GM23338 (cell line): ENCODE measurements around the gene ANKH. TPM values are rescaled to one million over a fixed set of nuclear protein-coding genes. Genes with fewer than 3 reads are reported as not detected.

ENCODE experiments used
- ATAC-seq: fragments of 200-7000 bp; cut with Tn5 transposase; 3 replicates; pipeline ENCODE4 v1.9.1; 2020
- DNase-seq: peaks from one replicate; pipeline ENCODE4 v3.0.0-alpha.2; 2015; ENCODE audit warnings: low spot score
- H2AFZ ChIP-seq: fragments of 200-600 bp; sonication (generic); 2 replicates; pipeline ENCODE4 v1.8.0; 2016; ENCODE audit warnings: antibody characterized with exemption, mild to moderate bottlenecking, moderate library complexity
- H3F3A ChIP-seq: fragments of 200-600 bp; sonication (generic); replicated peaks from 2 replicates; pipeline ENCODE4 v1.8.0; 2017; ENCODE audit warnings: antibody characterized with exemption, mixed run types, low read depth
- H3K27ac ChIP-seq: fragments of 200-600 bp; sonication (generic); 2 replicates; pipeline ENCODE4 v1.6.1; 2016; ENCODE audit warnings: low read depth
- H3K27me3 ChIP-seq: fragments of 200-600 bp; sonication (generic); 2 replicates; pipeline ENCODE4 v1.8.0; 2016; ENCODE audit warnings: mild to moderate bottlenecking, mixed run types, moderate library complexity; ENCODE audit not compliant: insufficient read depth
- H3K36me3 ChIP-seq: fragments of 200-600 bp; sonication (generic); 2 replicates; pipeline ENCODE4 v1.8.0; 2016; ENCODE audit warnings: mild to moderate bottlenecking; ENCODE audit not compliant: insufficient read depth
- H3K4me1 ChIP-seq: fragments of 200-600 bp; sonication (generic); 2 replicates; pipeline ENCODE4 v1.8.0; 2016; ENCODE audit warnings: mild to moderate bottlenecking, moderate library complexity; ENCODE audit not compliant: insufficient read depth
- H3K4me2 ChIP-seq: fragments of 200-600 bp; sonication (generic); 2 replicates; pipeline ENCODE4 v1.7.1; 2017; ENCODE audit warnings: mixed run types
- H3K4me3 ChIP-seq: fragments of 200-600 bp; sonication (generic); 2 replicates; pipeline ENCODE4 v1.6.1; 2016; ENCODE audit warnings: mixed run types
- H3K79me2 ChIP-seq: fragments of 200-600 bp; sonication (generic); replicated peaks from 2 replicates; pipeline ENCODE4 v1.8.0; 2017; ENCODE audit warnings: mild to moderate bottlenecking; ENCODE audit not compliant: insufficient read depth
- H3K9me2 ChIP-seq: fragments of 200-600 bp; sonication (generic); 2 replicates; pipeline ENCODE4 v1.8.0; 2017; ENCODE audit not compliant: insufficient read depth
- H4K20me1 ChIP-seq: fragments of 200-600 bp; sonication (generic); replicated peaks from 2 replicates; pipeline ENCODE4 v1.8.0; 2017; ENCODE audit warnings: mild to moderate bottlenecking; ENCODE audit not compliant: insufficient read depth
- H3K27ac Mint-ChIP-seq: 2 replicates; pipeline ENCODE4 v1.8.0; 2020; ENCODE audit warnings: inconsistent platforms, mild to moderate bottlenecking, moderate library complexity, mixed read lengths
- H3K27me3 Mint-ChIP-seq: 3 replicates; pipeline ENCODE4 v1.8.0; 2022; ENCODE audit warnings: low read depth, mild to moderate bottlenecking, moderate library complexity, mixed read lengths, inconsistent platforms; ENCODE audit not compliant: insufficient read depth, poor library complexity
- H3K36me3 Mint-ChIP-seq: 3 replicates; pipeline ENCODE4 v1.8.0; 2021; ENCODE audit warnings: low read depth, mild to moderate bottlenecking, inconsistent platforms, moderate library complexity, mixed read lengths
- H3K4me1 Mint-ChIP-seq: 3 replicates; pipeline ENCODE4 v1.8.0; 2020; ENCODE audit warnings: mild to moderate bottlenecking, inconsistent platforms, mixed read lengths
- H3K4me3 Mint-ChIP-seq: 3 replicates; pipeline ENCODE4 v1.8.0; 2021; ENCODE audit warnings: moderate library complexity, mild to moderate bottlenecking, inconsistent platforms, mixed read lengths
- H3K9me3 Mint-ChIP-seq: 3 replicates; pipeline ENCODE4 v1.8.0; 2020; ENCODE audit warnings: moderate library complexity, mild to moderate bottlenecking, inconsistent platforms, mixed read lengths
- CREB1 ChIP-seq: fragments of 250-450 bp; sonication (Bioruptor Pico); IDR thresholded peaks from 2 replicates; pipeline ENCODE4 v1.5.0; 2020; ENCODE audit warnings: low read depth, mild to moderate bottlenecking, moderate library complexity
- ETS1 ChIP-seq: IDR thresholded peaks from 2 replicates; pipeline ENCODE4 v1.6.1; 2016; ENCODE audit warnings: antibody characterized with exemption
- EZH2 ChIP-seq: fragments of 200-600 bp; sonication (generic); IDR thresholded peaks from one replicate; pipeline ENCODE4 v1.8.0; 2017; ENCODE audit warnings: antibody characterized with exemption, mild to moderate bottlenecking, low read depth; ENCODE audit not compliant: unreplicated experiment
- EZH2phosphoT487 ChIP-seq: fragments of 200-600 bp; sonication (generic); IDR thresholded peaks from one replicate; pipeline ENCODE4 v1.8.1; 2018; ENCODE audit warnings: antibody characterized with exemption; ENCODE audit not compliant: unreplicated experiment
- JUNB ChIP-seq: IDR thresholded peaks from one replicate; pipeline ENCODE4 v1.6.1; 2016; ENCODE audit warnings: antibody characterized with exemption; ENCODE audit not compliant: unreplicated experiment
- NANOG ChIP-seq: IDR thresholded peaks from 2 replicates; pipeline ENCODE4 v1.6.1; 2016; ENCODE audit warnings: antibody characterized with exemption, borderline replicate concordance
- REST ChIP-seq: IDR thresholded peaks from one replicate; pipeline ENCODE4 v1.6.1; 2018; ENCODE audit warnings: antibody characterized with exemption; ENCODE audit not compliant: unreplicated experiment
- STAT1 ChIP-seq: IDR thresholded peaks from one replicate; pipeline ENCODE4 v1.6.1; 2016; ENCODE audit warnings: antibody characterized with exemption; ENCODE audit not compliant: unreplicated experiment
- ZNF114 ChIP-seq: fragments of 250-450 bp; sonication (Bioruptor Pico); IDR thresholded peaks from 2 replicates; pipeline ENCODE4 v1.5.0; 2020; ENCODE audit warnings: mild to moderate bottlenecking, moderate library complexity
- ZNF331 ChIP-seq: fragments of 250-450 bp; sonication (Bioruptor Pico); IDR thresholded peaks from 2 replicates; pipeline ENCODE4 v1.5.0; 2020; ENCODE audit warnings: low read depth, mild to moderate bottlenecking, moderate library complexity
- ZNF462 ChIP-seq: fragments of 250-450 bp; sonication (Bioruptor Pico); IDR thresholded peaks from 2 replicates; pipeline ENCODE4 v1.5.0; 2020; ENCODE audit warnings: mild to moderate bottlenecking, moderate library complexity
- polyA plus RNA-seq: library from polyadenylated mRNA; unstranded; fragments of >200 nt; fragmentation: Nextera tagmentation; extraction: Ambion mirVana; gene quantifications from 2 replicates; pipeline ENCODE4 v1.2.1, GENCODE V29; 2016
- total RNA-seq: library from RNA; depleted of rRNA; stranded (reverse); fragments of >200 nt; shearing (Covaris generic); gene quantifications from 2 replicates; pipeline ENCODE4 v1.2.3, GENCODE V29; 2014

Gene ANKH
- total and polyA plus RNA-seq, 2 experiments from 2014 or later: 5.0 to 6.1 TPM

GRCh38 chr5:14673443-14673842 is 198.1 kb downstream of the ANKH start:
- Mint-ChIP-seq H3K27me3 (peaks cover 5% of the 10 kb centered on the region), H3K4me3 (no peak overlapping the region), H3K27ac (no peak overlapping the region), H3K9me3 (no peaks in the 10 kb centered on the region), H3K4me1 (peaks cover 54% of the 10 kb centered on the region), H3K36me3 (peaks cover 3% of the 10 kb centered on the region; the same call in 2 of the 3 replicates)
- H3K36me3 ChIP-seq: no peaks in the 10 kb centered on the region
- H3K27ac ChIP-seq: peak overlapping the region; percentile 23; the same call in 1 of the 2 replicates
- TF ChIP-seq ZNF331: no peak
- TF ChIP-seq ZNF462: no peak
- no peak for TF ChIP-seq ETS1
- TF ChIP-seq CREB1 (CRISPR knock-in tag): no peak
- no peak for TF ChIP-seq EZH2phosphoT487
- TF ChIP-seq JUNB: no peak
- no peak for TF ChIP-seq NANOG
- TF ChIP-seq REST: no peak
- no peak for TF ChIP-seq STAT1
- no peak for TF ChIP-seq EZH2
- TF ChIP-seq ZNF114: no peak
- H3K4me3 ChIP-seq: no peak overlapping the region
- no peaks in the 10 kb centered on the region for H3K27me3 ChIP-seq
- DNase-seq: no peak
- peaks cover 95% of the 10 kb centered on the region for H3K79me2 ChIP-seq
- H3K9me2 ChIP-seq: no peaks in the 10 kb centered on the region; the same call in 1 of the 2 replicates
- peaks cover 58% of the 10 kb centered on the region for H3K4me1 ChIP-seq
- no peak overlapping the region for H2AFZ ChIP-seq
- no peak for ATAC-seq
- H3F3A ChIP-seq: no peaks in the 10 kb centered on the region
- H4K20me1 ChIP-seq: no peaks in the 10 kb centered on the region
- H3K4me2 ChIP-seq: peak overlapping the region; percentile 40
